GM18951 (cell line): ENCODE measurements around the gene ABHD8.

Experiments used
- POLR2A ChIP-seq: IDR thresholded peaks from 4 replicates; pipeline ENCODE4 v1.6.1; 2011; ENCODE audit warnings: mild to moderate bottlenecking; ENCODE audit not compliant: insufficient read length, insufficient read depth; ENCODE audit errors: extremely low read depth
- in situ Hi-C: fragments of 300-500 bp; cut with MboI; formaldehyde crosslinking; loops from one replicate; pipeline ENCODE4 v1.12.0; 2022; ENCODE audit warnings: low sequenced_read_pairs, mixed read lengths, inconsistent platforms; ENCODE audit not compliant: unreplicated experiment

Gene ABHD8

GRCh38 chr19:17248011-17248776 is 55.0 kb downstream of the ABHD8 start:
- TF ChIP-seq POLR2A, result no peak
- in situ Hi-C loops, result no loop called here

- TF ChIP-seq POLR2A, result no peak
- in situ Hi-C loops, result no loop called here
Measured at GRCh38 chr19:17246681-17247425, 56.4 kb downstream of the ABHD8 start.

GRCh38 chr19:17245535-17245984 is 57.7 kb downstream of the ABHD8 start, which contains the start of gene NR2F6:
Gene NR2F6 (minus strand): TSS chr19:17245919. CDS start chr19:17245220, 699 bp downstream.
- no peak for TF ChIP-seq POLR2A
- in situ Hi-C loops, result no loop called here

GRCh38 chr19:17244618-17245534 is 58.3 kb downstream of the ABHD8 start:
- in situ Hi-C loops, result no loop called here
- no peak for TF ChIP-seq POLR2A

- in situ Hi-C loops, result no loop called here
- TF ChIP-seq POLR2A, result no peak
Measured at GRCh38 chr19:17243830-17244617, 59.2 kb downstream of the ABHD8 start.

DNA sequence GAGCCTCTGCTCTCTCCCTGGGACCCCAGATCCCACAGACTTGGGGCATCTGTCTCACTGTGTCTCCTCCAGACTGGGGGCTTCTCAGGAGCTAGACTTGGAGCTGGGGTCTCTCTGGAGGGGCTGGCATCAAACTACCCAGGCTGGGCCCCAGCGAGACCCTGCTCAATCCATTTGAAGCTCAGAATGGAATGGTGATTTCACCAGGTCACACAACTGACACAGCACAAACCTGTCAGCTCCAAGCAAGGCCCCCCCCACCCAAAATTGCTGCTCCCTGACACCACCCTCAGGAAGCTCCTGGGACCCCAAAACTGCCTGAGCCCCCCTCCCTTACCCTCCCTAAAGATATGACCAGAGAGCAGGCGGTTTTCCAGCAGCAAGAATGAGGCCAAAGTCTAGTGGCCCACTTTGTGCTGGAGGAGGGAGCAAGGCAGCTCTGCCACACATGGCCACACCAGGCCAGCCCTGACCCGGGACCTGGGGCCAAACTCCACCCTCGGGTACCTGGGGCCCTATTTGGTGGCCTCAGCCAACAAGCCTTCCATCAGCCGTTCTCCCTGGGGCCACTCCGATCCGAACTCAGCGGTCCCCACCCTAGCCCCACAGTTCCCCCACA is 59.9 kb downstream of the ABHD8 start:
- no peak for TF ChIP-seq POLR2A
- in situ Hi-C loops, result no loop called here

DNA sequence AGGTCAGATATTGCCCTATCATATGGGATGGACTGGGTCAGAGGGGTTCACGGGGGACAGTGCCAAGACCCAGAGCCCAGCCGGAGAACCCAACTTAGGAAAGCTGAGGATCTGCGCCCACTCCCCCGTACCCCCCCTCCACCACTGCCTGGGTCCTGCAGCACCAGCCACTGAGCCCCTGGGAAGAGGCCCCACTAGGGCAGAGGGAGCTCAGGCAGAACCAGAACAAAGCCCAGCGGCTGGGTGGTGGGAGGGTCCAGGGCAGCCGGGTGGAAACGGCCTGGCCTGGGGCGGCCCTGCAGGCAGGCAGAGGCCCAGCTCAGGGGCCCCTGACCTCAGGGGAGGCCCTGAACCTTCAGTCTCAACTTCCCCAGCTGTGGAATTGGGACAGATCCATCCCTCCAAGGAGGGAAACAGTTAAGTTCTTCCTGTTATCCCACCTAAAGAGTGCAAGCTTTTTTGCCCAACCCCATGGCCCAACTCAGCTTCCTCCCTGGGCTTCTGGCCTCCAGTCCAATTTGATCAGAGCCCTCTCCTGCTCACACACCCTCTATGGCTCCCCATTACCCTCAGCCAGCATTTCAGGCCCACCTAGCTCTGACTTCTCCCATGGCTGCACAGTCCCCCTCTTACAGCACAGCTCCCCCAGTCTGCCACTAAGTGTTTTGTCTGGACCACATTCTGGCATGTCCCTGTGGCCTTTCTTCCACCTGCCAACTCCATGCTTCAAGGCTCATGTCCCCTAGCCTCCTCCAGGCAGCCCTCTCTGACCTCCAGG is 60.6 kb downstream of the ABHD8 start:
- TF ChIP-seq POLR2A, result no peak
- in situ Hi-C loops, result no loop called here
